Right kidney (tissue), 1 donor: ENCODE measurements around the gene TXN2.
"Not testable (repeated sequence)": the region's sequence is repeated elsewhere in the genome, so short reads cannot be mapped to it uniquely, and the experiment has no call there.

Experiments
- DNase-seq: peaks from one replicate; pipeline ENCODE4 v3.0.0-alpha.2; 2016

Gene TXN2

DNA sequence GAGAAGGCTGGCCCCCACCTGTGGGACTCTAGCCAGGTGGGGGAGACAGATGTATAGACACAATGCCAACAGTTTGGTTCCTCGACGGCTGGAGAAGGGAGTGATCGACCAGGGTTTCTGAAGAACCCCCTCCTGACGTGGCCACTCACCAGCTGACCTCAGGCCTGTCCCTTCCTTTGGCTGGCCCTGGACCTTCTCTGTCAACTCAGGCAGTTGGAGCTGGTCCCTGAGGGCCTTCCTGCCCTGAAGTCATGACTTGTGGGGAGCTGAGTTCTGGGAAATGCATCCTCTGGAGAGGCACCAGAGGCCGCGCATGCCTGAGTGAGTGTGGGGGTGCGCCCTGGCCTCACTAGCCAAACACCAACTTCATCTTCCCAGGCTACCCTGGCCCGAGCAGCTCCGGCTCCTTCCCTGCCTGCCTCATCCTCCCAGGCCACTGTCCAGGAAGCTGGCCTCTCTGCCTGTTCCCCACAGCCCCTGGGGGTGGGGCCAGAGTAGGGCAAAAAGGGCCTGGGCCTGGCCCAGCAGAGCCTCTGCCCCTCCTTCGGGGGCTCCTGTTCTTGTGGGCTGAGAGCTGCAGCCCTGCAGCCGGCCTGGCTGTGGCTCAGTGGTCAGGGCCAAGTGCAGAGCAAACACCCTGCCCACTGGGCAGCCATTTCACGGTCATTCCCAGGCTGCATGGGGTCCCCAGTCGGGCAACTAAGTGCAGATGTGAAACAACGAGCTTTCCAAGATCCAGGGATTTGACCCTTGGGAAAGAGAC, 23.6 kb downstream of the TXN2 start:
- no peak for DNase-seq

- DNase-seq, result no peak
Observed at GRCh38 chr22:36456464-36456845, 25.0 kb downstream of the TXN2 start.

GRCh38 chr22:36455571-36456463, 25.6 kb downstream of the TXN2 start:
- no peak for DNase-seq

- peak; percentile 87 for DNase-seq
Observed at GRCh38 chr22:36454916-36455570, 26.4 kb downstream of the TXN2 start.

- no peak for DNase-seq
Observed at GRCh38 chr22:36453855-36454378, 27.5 kb downstream of the TXN2 start.

DNA sequence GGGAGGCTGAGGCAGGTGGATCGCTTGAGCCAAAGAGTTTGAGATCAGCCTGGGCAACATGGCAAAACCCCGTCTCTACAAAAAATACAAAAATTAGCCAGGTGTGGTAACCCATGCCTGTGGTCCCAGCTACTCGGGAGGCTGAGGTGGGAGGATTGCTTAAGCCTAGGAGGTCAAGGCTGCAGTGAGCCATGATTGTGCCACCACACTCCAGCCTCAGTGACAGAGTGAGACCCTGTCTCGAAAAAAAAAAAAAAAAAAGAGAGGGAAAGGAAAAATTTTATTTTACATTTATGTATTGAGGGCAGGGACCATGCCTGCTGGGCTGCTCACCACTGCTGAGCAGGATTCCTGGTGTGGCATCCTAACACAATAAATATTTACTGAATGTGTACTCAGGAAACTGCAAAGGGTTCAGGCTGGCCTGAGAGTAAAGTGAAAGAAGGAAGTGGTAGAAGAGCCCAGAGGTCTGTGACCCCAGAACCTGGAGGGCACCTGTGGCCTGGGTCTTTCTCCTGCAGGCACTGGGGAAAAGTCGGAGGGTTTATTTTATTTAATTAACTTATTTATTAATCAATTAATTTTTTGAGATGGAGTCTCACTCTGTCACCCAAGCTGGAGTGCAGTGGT, 28.3 kb downstream of the TXN2 start:
- DNase-seq, result not testable (repeated sequence)

DNA sequence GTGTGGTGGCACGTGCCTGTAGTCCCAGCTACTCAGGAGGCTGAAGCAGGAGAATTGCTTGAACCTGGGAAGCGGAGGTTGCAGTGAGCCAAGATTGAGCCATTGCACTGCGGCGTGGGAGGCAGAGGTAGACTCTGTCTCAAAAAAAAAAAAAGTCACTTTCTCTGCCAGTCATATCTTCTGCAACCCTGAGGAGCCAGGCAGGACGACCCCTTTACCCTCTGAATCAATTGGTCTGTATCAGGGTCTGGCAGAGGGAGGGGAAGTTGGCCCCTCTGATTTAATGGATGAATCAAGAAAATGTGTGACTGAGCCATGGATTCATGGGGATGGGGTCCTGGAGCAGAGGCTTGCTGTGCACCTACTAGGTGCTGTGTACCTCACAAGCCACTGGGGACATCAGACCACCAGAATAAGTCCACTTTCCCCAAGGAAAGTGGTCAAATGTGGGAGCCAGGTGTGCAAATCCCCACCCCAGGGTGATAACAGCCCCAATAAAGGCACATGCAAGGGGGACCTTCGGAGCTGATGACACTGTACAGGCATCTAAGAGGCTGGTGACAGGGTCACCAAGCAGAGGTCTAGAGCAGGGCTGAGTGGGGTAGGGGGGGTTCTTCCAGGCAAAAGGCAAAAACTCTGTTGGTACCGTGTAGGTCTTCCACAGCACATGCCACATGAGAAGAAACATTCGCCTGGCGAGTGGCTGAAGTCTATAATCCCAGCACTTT, 29.0 kb downstream of the TXN2 start:
- DNase-seq, result no peak

DNA sequence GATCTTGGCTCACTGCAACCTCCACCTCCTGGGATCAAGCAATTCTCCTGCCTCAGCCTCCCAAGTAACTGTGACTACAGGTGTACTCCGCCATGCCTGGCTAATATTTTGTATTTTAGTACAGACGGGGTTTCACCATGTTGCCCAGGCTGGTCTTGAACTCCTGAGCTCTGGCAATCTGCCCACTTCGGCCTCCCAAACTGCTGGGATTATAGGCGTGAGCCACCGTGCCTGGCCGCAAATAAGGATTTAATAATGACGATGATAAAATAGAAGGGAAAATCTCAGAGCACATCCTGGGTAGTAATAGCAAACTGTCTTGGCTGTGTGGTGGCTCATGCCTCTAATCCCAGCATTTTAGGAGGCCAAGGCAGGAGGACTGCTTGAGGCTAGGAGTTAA, 30.5 kb downstream of the TXN2 start:
- DNase-seq, result not testable (repeated sequence)

DNA sequence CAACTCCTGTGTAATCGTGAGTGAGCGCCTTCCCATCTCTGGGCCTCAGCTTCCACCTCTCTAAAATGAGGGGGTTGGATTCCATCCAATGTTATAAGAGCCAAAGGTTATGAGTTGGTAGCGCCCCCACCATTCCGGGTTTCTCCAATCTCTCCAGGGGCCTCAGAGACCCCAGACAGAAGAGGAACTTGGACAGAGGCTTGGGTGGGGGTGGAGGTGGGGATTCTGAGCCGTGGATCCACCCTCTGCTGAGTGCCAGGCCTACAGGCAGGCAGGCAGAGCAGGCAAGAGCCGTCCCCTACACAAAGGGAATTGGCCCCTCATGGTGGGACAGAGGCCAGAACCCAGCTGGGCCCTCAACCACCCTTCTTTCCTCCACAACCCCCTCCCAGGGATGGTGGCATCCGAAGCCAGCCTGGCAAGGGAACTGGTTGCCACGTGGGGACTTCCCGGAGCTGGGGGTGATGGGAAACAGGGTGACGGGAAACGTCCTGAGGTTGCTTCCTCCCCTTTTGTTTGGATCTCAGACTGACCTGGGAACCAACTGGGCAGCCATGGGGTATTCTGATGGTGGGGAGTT, 31.8 kb downstream of the TXN2 start:
- no peak for DNase-seq

GRCh38 chr22:36447632-36448031, 33.8 kb downstream of the TXN2 start:
- DNase-seq, result no peak

DNA sequence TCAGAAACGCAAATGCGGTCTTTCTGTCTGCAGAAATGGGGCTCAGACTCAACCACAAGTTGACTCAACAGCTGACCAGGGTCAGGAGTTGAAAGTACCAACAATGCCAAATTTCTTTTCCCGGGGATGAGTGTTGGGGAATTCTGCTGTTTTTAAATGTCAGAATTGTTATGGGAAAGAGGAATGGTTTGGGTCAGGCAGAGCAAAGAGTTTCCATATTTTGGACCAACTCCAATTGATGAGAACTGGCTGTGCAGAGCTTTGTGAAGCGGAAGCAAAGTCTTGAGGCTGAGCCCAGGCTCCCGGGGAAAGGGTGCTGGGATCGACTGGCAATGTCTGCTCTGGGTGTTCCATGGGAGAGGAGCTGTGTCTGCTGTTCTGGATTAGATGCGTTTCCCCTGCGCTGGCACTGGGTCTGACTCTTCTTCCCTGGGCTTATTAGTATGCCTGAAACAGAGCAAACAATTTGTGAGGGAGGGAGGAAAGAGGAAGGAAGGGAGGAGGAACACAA, 36.2 kb downstream of the TXN2 start:
- DNase-seq, result no peak

DNA sequence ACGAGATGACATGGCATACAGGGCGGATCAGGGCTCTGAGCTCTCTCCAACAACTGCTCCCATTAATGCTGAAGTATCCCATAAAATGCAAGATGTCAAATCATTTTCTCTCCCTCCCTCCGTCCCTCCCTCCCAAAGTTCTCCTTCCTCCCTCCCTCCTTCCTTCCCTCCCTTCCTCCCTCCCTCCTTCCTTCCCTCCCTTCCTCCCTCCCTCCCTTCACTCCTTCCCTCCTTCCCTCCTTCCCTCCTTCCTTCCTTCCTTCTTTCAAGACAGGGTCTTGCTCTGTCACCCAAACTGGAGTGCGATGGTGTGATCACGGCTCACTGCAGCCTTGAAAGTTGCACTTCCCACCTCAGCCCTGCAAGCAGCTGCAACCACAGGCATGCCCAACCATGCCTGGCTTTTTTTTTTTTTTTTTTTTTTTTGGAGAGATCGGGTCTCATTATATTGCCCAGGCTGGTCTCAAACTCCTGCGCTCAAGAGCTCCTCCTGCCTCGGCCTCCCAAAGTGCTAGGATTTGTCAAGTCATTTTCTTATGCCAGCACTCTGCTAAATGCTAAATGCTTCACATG, 38.2 kb downstream of the TXN2 start:
- no peak for DNase-seq

- DNase-seq, result no peak
Observed at GRCh38 chr22:36442506-36443197, 38.8 kb downstream of the TXN2 start.

DNA sequence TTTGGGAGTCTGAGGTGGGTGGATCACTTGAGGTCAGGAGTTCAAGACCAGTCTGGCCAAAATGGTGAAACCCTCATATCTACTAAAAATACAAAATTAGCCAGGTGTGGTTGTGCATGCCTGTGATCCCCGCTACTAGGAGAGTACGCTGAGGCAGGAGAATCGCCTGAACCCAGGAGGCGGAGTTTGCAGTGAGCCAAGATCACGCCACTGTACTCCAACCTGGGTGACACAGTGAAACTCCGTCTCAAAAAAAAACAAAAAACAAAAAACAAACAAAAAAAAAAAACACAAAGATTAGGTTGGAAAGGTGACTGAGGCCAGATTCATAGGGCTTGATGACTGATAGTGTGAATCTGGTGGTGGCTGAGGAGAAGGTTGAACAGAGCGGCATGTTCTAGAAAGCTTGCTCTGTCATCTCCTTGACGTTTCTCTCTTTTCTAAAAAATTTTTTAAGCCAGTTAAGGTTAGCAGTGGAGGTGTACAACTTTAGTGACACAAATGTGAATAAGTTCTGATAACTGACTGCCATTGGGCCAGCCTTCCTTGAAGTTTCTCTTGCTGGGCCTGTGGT, 40.9 kb downstream of the TXN2 start:
- no peak for DNase-seq

DNA sequence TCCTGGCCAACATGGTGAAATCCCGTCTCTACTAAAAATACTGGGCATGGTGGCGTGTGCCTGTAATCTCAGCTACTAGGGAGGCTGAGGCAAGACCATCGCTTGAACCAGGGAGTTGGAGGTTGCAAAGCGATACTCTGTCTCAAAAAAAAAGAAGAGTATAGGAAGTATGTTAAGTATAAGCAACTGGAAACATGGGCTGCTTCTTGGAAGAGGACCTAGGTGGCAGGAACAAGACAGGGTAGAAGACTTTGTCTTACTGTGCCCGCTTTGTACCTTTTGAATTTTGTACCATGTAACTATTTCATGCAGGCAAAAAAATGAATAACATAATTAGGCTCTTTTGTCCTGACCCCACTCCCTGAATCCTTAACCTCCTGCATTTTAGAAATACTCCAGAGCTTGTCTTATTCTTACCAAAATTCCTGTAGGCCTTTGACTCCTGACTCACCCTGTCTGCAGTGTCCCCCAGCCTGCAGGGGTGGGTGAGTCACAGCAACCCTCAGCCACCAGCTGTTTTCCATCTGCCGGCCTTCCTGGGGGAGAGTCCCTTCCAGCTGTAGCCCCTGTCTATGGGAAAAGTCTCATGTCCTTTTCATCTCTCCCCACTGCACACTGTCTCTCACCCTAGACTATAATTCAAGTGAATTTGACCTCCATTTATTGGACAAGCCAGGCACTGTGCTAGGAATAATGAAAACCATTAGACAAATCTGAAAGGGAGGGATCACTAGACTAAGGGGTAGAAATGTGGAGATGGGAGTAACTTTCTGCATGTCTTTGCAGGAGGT, 41.8 kb downstream of the TXN2 start:
- DNase-seq, result no peak

DNA sequence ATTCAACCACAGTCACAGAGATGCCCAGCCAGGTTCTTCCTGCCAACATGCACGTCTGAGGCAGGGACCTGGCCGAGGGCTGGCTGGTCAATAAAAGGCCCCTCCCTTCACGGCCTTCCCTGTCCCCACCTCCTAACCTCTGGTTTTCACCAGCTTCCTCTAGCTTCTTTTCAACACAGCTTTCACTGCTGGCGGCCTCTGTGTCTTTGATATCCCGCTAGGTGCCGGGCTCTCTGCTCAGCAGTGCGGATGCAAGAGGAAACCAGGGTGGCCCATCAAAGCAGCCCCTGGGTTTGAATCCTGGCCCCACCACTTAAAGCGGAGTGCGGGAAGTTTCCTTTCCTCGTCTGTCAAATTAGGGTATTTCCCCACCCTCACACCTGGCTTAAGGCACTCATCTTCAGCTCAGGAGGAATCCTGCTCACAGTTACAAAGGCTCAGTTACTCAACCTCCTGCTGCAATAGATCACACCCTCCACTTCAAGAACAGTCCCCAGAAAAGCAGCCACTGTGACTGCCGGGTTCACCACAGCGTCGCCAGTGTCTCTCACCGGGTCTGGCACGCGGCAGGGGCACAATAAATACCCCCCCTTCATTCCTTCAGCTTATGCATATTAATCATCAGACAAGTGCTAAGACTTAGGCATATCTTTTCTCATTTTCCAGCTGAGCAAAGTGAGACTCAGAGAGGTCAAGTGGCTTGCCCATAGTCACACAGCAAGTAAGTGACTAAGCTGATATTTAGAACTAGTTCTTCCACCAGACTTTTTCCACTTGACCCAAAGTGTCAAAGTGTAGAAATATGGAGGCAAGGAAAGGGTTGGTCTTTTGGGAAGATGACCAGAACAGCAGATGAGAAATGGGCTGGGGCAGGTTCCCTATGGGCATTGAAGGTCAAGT, 45.7 kb downstream of the TXN2 start:
- no peak for DNase-seq

- no peak for DNase-seq
Observed at GRCh38 chr22:36433318-36434231, 47.9 kb downstream of the TXN2 start.
